ENCODE measurements around the gene AGO3. TPM values are rescaled to one million over a fixed set of nuclear protein-coding genes. Genes with fewer than 3 reads are reported as not detected.
A peak's percentile ranks its signal among the peaks of the same experiment; 100 is the strongest.

AGO3 gene
- total and polyA plus RNA-seq, 2 of the 13 experiments (the other 11 are each of a cell fraction or from before 2014, with no cell fraction given) = 21.2 to 27.1 TPM

- ChIA-PET POLR2A (interaction anchor here (1.1 to 1.3 kb wide), 2 partner anchors 8 to 47 kb away, joined by 3 to 5 read pairs; partner anchors contain the start of gene AGO3), CTCF (ENCODE audit: low intra/inter-chr PET ratio, low total read pairs) (no interaction called here)
- peaks cover 11% of the 10 kb centered on the region for H3K79me2 ChIP-seq (ENCODE audit: insufficient read depth, low read length)
- in situ Hi-C loops (cut with HindIII; ENCODE audit: extremely low pct_ligation_motif_present, low pct_unique_long_range_greater_than_20kb) (no loop called here), intact Hi-C loops (cut with micrococcal nuclease; ENCODE audit: unreplicated experiment) (no loop called here)
- no TSS peak for BruUV-seq (replicated peaks)
- no peak for FAIRE-seq
- 25% methylated on average over 4 of the region's 29 CpGs for WGBS (ENCODE audit: low lambda C conversion rate)
- peaks cover 2 to 5% of the 10 kb centered on the region in 2 experiments; a peak in 2 of 5 replicates for H3K36me3 ChIP-seq (replicated peaks in 1 of 2; ENCODE audit: control insufficient read depth in 1 of 2, insufficient read depth in 2 of 2, low read length in 2 of 2)
- no peaks in the 10 kb centered on the region; a peak in 1 of 5 replicates for H3K27me3 ChIP-seq (ENCODE audit: control insufficient read depth in 1 of 2, insufficient read depth in 2 of 2, low read length in 2 of 2)
- H3K9me3 ChIP-seq (ENCODE audit: low read length) = no peaks in the 10 kb centered on the region
- H3K4me3 ChIP-seq (replicated peaks in 1 of 3; ENCODE audit: insufficient read depth in 1 of 3, low read depth in 2 of 3, low read length in 3 of 3) = peak overlapping the region; percentile 77 to 99 (median 95)
- DNase-seq (ENCODE audit: low spot score) = peak; percentile 23
- 0 out of 2 replicates have a peak, but pooled peaks cover 10% of the 10 kb centered on the region for H4K20me1 ChIP-seq (ENCODE audit: insufficient read depth, low read length)
- ATAC-seq = peak; percentile 64
- H3K9ac ChIP-seq (ENCODE audit: insufficient read depth, low read depth, low read length) = peak overlapping the region; percentile 91
- peaks cover 55% of the 10 kb centered on the region for H3K4me1 ChIP-seq (ENCODE audit: insufficient read depth, low read length)
- peak overlapping the region; percentile 73 for H3K4me2 ChIP-seq (ENCODE audit: low read depth, low read length)
- H2AFZ ChIP-seq (ENCODE audit: low read length) = peak overlapping the region; percentile 42
- peak overlapping the region; percentile 59 for H3K27ac ChIP-seq (ENCODE audit: extremely low read length, insufficient read depth, low read length)
- TF ChIP-seq ZNF333 (CRISPR knock-in tag; IDR thresholded peaks at IDR 0.05; ENCODE audit: borderline replicate concordance) (no peak), ZNF331 (CRISPR knock-in tag; IDR thresholded peaks at IDR 0.05) (no peak), ZNF232 (CRISPR knock-in tag; IDR thresholded peaks at IDR 0.05; ENCODE audit: borderline replicate concordance) (0 out of 2 replicates have a peak, but pooled peaks have one; percentile 5), MYPOP (CRISPR knock-in tag; IDR thresholded peaks at IDR 0.05) (no peak), ZNF605 (CRISPR knock-in tag; IDR thresholded peaks at IDR 0.05) (no peak), TEF (CRISPR knock-in tag; IDR thresholded peaks at IDR 0.05) (no peak), ZKSCAN1 (IDR thresholded peaks at IDR 0.05; ENCODE audit: low read length) (no peak), BRD4 (CRISPR knock-in tag; IDR thresholded peaks at IDR 0.05) (no peak), NKX3-1 (CRISPR knock-in tag; IDR thresholded peaks at IDR 0.05) (no peak), CBX2 (IDR thresholded peaks at IDR 0.05; ENCODE audit: low read depth, low read length) (no peak), CBX2 (CRISPR knock-in tag; IDR thresholded peaks at IDR 0.05; ENCODE audit: low read depth) (no peak), ZNF543 (CRISPR knock-in tag; IDR thresholded peaks at IDR 0.05) (no peak; the same call in 1 of the 2 replicates), RARG (CRISPR knock-in tag; IDR thresholded peaks at IDR 0.05; ENCODE audit: low read depth) (no peak), ZNF121 (CRISPR knock-in tag; IDR thresholded peaks at IDR 0.05) (no peak), HOMEZ (CRISPR knock-in tag; IDR thresholded peaks at IDR 0.05; ENCODE audit: low read depth) (no peak), KAT8 (CRISPR knock-in tag; IDR thresholded peaks at IDR 0.05) (no peak), TOE1 (CRISPR knock-in tag; IDR thresholded peaks at IDR 0.05) (no peak), ZBTB43 (CRISPR knock-in tag; conservative IDR thresholded peaks at IDR 0.05) (no peak), HOXA3 (CRISPR knock-in tag; IDR thresholded peaks at IDR 0.05) (0 out of 2 replicates have a peak, but pooled peaks have one; percentile 14), ZNF274 (CRISPR knock-in tag; IDR thresholded peaks at IDR 0.05) (0 out of 2 replicates have a peak, but pooled peaks have one; percentile 10), STAT5B (CRISPR knock-in tag; IDR thresholded peaks at IDR 0.05) (no peak), KDM5B (CRISPR knock-in tag; IDR thresholded peaks at IDR 0.05; ENCODE audit: borderline replicate concordance) (no peak), ZSCAN12 (CRISPR knock-in tag; IDR thresholded peaks at IDR 0.05) (no peak), BRCA1 (CRISPR knock-in tag; IDR thresholded peaks at IDR 0.05) (no peak)
These were observed 47.2 kb upstream of the AGO3 start for GRCh38 chr1:35883635-35884101.
